ENCODE data around the gene NUDT5. TPM values are rescaled to one million over a fixed set of nuclear protein-coding genes. Genes with fewer than 3 reads are reported as not detected.

Gene NUDT5
- total RNA-seq, 2 donors from 2014 or later = 20.8 to 33.6 TPM

DNA sequence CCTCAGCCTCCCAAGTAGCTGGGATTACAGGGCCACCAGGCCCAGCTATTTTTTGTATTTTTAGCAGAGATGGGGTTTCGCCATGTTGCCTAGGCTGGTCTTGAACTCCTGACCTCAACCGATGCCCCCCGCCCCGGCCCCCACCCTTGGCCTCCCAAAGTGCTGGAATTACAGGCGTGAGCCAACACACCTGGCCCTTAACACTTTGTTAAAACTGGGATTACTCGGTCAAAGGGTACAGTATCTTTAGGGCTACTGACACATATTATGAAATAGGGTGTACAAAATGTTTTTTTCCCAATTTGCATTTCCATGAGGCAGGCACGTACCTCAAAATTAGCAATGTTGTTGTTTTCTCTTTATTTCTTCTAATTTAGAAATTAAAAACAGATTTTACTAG is 11.5 kb downstream of the NUDT5 start:
- DNase-seq (no peak), ATAC-seq (no peak)
- intact Hi-C loops (cut with DNase I) = no loop called here

GRCh38 chr10:12181065-12181775 is 14.5 kb downstream of the NUDT5 start:
- H3K4me1 ChIP-seq = no peaks in the 10 kb centered on the region
- no peak for ATAC-seq
- 71 to 92% methylated on average over 12 to 13 of the region's 13 CpGs for WGBS, 2 donors
- no peaks in the 10 kb centered on the region for H3K9me3 ChIP-seq
- H3K27ac ChIP-seq = no peak overlapping the region
- TF ChIP-seq, protein P1, sequence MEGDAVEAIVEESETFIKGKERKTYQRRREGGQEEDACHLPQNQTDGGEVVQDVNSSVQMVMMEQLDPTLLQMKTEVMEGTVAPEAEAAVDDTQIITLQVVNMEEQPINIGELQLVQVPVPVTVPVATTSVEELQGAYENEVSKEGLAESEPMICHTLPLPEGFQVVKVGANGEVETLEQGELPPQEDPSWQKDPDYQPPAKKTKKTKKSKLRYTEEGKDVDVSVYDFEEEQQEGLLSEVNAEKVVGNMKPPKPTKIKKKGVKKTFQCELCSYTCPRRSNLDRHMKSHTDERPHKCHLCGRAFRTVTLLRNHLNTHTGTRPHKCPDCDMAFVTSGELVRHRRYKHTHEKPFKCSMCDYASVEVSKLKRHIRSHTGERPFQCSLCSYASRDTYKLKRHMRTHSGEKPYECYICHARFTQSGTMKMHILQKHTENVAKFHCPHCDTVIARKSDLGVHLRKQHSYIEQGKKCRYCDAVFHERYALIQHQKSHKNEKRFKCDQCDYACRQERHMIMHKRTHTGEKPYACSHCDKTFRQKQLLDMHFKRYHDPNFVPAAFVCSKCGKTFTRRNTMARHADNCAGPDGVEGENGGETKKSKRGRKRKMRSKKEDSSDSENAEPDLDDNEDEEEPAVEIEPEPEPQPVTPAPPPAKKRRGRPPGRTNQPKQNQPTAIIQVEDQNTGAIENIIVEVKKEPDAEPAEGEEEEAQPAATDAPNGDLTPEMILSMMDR (IDR thresholded peaks at IDR 0.05) = no peak
- TF ChIP-seq POLR2A (IDR thresholded peaks at IDR 0.05) = no peak
- DNase-seq = peak in 1 of 4 donors; percentile 44
- H3K4me3 ChIP-seq = no peak overlapping the region
- H3K27me3 ChIP-seq = no peaks in the 10 kb centered on the region
- intact Hi-C loops (cut with DNase I) = no loop called here
- peaks cover 0 to 9% of the 10 kb centered on the region in 2 donors for H3K36me3 ChIP-seq (replicated peaks in 1 of 2; ENCODE audit: insufficient read depth in 1 of 2, low read depth in 2 of 2)

More for the DNA sequence above, 11.5 kb downstream of the NUDT5 start:
- H3K27ac ChIP-seq = no peak overlapping the region
- no peak overlapping the region for H3K4me3 ChIP-seq
- no peaks in the 10 kb centered on the region for H3K9me3 ChIP-seq
- peaks cover 0 to 5% of the 10 kb centered on the region in 2 donors for H3K36me3 ChIP-seq (replicated peaks in 1 of 2; ENCODE audit: insufficient read depth in 1 of 2, low read depth in 2 of 2)
- 88 to 91% methylated on average over 6 to 7 of the region's 7 CpGs for WGBS, 2 donors
- no peaks in the 10 kb centered on the region for H3K27me3 ChIP-seq
- TF ChIP-seq, protein P1 (IDR thresholded peaks at IDR 0.05) = no peak
- TF ChIP-seq POLR2A (IDR thresholded peaks at IDR 0.05) = no peak
- no peaks in the 10 kb centered on the region for H3K4me1 ChIP-seq

GRCh38 chr10:12180221-12180974 is 15.3 kb downstream of the NUDT5 start:
- no peak for ATAC-seq
- peaks cover 0 to 7% of the 10 kb centered on the region in 2 donors for H3K36me3 ChIP-seq (replicated peaks in 1 of 2; ENCODE audit: insufficient read depth in 1 of 2, low read depth in 2 of 2)

GRCh38 chr10:12179606-12180170 is 16.0 kb downstream of the NUDT5 start:
- H3K27ac ChIP-seq = no peak overlapping the region
- ATAC-seq (no peak), DNase-seq (no peak)
- no peaks in the 10 kb centered on the region for H3K4me1 ChIP-seq
- H3K27me3 ChIP-seq = no peaks in the 10 kb centered on the region
- no peak overlapping the region for H3K4me3 ChIP-seq
- TF ChIP-seq POLR2A (IDR thresholded peaks at IDR 0.05) = no peak
- TF ChIP-seq, protein P1 (IDR thresholded peaks at IDR 0.05) = no peak
- intact Hi-C loops (cut with DNase I) = no loop called here
- whole genome bisulfite sequencing, 2 donors = 60 to 86% methylated on average over 4 of the region's 4 CpGs
- peaks cover 0 to 4% of the 10 kb centered on the region in 2 donors for H3K36me3 ChIP-seq (replicated peaks in 1 of 2; ENCODE audit: insufficient read depth in 1 of 2, low read depth in 2 of 2)
- H3K9me3 ChIP-seq = no peaks in the 10 kb centered on the region

More at GRCh38 chr10:12180221-12180974, 15.3 kb downstream of the NUDT5 start:
- WGBS, 2 donors = 74 to 77% methylated on average over 9 of the region's 9 CpGs
- Histone ChIP-seq H3K4me3 (no peak overlapping the region), H3K27me3 (no peaks in the 10 kb centered on the region), H3K9me3 (no peaks in the 10 kb centered on the region), H3K4me1 (no peaks in the 10 kb centered on the region), H3K27ac (no peak overlapping the region)
- TF ChIP-seq, protein P1 (IDR thresholded peaks at IDR 0.05) = no peak
- TF ChIP-seq POLR2A (IDR thresholded peaks at IDR 0.05) = no peak
- no peak for DNase-seq
- intact Hi-C loops (cut with DNase I) = no loop called here

Measured in body of pancreas (tissue), 4 donors.